ENCODE data around the gene MATK.

MATK gene

DNA sequence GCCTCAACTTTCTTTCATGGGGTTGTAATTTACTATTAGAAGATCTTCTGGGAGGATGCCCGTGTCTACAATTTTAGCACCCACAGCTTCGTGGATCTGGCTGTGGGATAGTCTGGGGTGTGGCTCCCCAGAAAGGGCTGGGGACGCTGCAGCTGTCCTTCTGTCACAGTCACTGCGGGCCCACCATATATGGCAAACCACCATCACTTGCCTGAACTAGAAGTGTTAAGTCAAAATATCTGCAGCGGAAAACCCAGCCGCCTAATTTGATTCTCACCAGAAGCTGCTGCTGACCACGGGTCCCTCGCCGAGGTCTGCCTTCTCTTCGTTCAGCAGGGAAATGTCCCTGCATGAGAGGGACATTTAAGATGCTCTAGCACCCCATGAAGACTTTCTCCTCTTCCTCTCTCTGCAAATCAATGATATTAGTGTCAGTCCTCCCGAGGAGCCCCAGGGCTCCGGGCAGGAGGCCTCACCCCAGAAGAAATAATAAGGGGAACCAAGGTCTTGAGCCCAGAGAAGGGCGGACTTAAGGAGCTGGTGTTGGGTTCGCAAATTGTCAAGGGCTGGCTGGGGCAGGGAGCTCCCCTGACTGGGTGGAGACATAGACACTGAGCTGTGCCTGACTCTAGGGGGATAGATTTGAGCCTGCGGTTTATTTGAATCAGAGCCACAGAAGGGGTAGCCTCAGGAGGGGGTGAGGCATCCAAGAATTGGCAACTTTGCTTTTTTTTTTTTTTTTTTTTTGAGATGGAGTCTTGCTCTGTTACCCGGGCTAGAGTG, 3.0 kb upstream of the MATK start:
- DNase-seq (ENCODE audit: low spot score), result no peak

- DNase-seq (ENCODE audit: low spot score), result peak; percentile 41
Measured at GRCh38 chr19:3785451-3785937, 687 bp downstream of the MATK start.

DNA sequence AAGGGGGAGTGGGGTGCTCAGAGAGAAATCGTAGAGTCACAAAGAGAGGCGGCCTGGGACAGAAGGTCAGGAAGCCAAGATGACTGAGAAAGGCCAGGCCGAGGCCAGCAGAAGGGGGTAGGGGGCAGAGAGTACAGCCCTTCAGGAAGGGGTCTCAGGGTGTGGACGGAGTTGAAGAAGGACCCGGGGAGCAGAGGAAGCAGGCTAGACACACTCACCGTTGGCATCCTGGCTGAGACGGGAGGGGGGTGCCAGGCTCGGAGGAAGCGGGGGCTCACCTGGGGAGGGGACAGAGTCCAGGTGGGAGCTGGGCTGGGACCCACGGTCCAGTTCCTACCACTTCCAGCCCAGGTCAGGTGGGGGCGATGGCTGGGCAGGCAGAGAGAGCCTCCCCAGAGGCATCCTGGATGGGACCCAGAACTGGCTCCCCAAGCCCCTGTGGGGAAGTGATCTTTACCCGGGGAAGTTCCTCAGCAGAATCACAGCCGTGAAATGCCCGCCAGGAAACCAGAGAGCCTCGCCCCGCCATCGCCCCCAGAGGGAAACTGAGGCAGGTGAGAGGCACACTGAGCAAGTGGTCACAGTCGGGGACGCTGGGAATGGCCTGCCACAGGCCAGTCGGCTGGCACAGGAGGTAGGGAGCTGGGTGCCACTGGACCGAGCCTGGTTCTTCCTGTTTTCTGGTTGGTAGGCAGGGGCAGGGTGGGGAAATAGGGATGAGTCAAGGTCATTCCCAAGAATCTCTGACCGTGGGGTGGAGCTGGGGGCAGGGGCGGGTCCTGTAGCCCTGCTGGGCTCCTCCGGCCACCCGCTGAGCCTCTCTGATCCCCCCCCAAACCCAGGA, 1.4 kb downstream of the MATK start:
- no peak for DNase-seq (ENCODE audit: low spot score)

DNA sequence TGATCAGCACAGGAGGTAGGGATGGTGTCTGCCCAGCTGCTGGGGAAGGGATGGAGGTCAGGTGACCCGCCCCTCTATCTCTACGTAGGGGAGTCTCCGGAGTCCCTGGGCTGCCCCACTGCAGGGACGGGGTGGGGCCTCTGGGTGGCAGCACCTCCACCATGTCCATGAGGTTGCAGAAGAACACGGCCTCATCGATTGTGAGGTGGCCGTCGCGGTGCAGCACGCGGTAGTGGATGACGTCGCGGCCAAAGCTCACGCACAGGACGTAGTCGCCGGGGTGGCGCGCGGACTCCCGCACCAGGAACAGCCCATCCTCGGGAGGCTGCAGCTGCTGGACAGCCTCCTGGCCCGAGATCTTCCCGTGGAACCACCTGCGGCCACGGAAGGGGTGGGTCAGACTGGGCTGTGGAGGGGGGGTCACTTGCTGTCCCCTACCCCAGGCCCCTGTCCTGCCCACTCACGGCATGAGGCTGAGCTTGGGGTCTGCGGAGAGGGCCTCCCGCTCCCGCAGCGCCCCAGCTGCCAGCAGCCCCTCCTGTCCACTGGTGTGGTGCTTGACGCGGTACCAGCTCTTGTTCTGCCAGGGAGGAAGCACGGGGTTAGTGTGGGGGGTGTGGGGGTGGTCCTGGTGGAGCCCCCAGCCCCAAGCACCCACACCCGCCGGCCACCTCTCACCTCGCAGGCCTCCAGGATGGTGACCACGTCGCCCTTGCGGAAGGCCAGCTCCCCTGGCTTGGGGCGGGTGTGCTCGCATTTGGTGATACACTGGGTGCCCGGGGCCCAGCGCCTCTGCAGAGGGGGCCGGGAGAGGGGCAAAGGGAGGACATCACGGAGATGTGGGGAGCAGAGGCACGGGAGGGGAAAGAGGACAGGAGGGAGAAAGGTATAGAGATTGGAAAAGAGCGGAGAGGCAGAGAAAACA, 2.3 kb downstream of the MATK start:
- no peak for DNase-seq (ENCODE audit: low spot score)

GRCh38 chr19:3782903-3783302, 3.3 kb downstream of the MATK start:
- DNase-seq (ENCODE audit: low spot score), result no peak

GRCh38 chr19:3782330-3782729, 3.9 kb downstream of the MATK start:
- no peak for DNase-seq (ENCODE audit: low spot score)

GRCh38 chr19:3781603-3782002, 4.6 kb downstream of the MATK start:
- no peak for DNase-seq (ENCODE audit: low spot score)

GRCh38 chr19:3780786-3781304, 5.3 kb downstream of the MATK start:
- no peak for DNase-seq (ENCODE audit: low spot score)

DNA sequence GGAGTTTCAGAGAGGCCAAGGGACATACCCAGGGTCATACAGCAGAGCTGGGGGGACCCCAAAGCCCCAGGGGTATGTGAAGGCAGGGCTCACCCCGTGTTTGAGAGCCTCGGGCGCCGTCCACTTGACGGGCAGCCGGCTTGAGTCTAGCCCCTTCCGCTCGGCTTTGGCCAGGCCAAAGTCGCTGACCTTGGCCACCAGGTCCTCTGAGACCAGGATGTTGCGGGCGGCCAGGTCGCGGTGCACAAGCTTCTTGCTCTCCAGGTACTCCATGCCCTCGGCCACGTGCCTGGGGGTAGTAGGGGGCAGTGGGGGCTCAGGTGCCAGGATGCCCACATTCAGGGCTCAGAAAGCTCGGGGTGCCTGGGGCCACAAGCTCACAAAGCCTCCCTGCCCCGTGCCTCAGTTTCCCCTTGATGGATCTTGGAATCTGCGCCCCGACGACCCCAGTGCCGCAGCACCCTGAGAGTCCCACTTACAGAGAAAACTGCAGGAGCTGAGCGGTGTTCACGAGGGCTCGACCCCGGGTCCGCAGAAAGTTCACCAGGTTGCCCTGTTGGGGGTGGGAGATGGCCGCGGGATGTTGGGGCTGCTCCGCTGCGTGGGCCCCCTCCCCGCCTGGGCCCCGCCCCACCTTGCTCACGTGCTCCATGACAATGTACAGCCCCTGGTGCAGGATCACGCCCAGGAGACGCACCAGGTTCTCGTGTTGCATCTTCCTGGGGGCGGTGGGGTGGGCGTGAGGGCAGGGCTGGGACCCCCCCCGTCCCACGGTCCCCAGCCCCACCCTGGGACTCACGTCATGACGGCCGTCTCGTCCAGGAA, 7.1 kb downstream of the MATK start:
- no peak for DNase-seq (ENCODE audit: low spot score)

DNA sequence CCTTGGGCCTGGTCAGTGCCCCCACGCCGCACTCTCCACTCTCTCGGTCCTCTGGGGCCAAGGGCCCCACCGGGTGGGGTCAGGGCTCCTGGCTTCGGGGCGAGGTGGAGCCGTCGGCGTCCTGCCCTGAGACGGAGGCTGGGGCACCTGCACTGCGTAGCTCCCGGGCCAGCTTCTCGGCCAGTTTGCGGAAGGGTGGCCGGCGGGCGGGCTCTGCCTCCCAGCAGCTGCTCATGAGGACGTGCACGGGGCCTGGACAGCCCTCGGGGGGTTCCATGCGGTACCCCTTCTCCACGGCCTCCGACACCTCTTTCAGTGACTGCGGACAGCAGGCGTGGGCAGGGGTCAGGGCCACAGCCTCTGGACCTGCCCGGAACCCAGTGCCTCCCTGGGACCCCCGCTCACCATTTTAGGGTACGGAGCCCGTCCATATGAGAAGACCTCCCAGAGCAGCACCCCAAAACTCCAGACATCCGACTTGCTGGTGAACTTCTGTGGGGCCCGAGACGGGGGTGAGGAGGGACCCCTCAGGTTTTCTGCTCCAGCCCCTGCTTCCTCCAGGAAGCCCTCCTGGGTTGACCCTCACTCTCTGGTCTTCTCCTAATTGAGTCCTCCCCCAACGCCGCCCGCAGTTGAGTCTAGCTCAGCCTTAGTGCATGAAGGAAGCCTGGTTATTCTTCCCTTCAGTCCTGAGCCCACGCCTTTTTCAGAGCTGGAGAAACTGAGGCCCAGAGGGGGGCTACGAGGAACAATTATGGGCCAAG, 7.9 kb downstream of the MATK start:
- no peak for DNase-seq (ENCODE audit: low spot score)

DNA sequence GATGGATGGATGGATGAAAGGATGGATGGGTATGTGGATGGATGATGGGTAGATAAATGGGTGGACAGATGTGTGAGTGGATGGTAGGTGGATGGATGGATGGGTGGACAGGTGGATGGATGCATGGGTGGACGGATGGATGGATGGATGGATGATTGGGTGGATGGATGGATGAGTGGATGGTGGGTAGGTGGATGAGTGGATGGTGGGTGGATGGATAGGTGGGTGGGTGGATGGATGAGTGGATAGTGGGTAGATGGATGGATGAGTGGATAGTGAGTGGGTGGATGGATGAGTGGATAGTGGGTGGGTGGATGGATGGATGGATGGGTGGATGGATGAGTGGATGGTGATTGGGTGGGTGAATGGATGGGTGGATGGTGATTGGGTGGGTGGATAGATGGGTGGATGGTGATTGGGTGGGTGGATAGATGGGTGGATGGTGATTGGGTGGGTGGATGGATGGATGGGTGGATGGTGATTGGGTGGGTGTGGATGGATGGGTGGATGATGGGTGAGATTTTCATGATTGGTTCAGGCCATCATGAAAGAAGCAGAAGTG, 9.6 kb downstream of the MATK start:
- no peak for DNase-seq (ENCODE audit: low spot score)

DNA sequence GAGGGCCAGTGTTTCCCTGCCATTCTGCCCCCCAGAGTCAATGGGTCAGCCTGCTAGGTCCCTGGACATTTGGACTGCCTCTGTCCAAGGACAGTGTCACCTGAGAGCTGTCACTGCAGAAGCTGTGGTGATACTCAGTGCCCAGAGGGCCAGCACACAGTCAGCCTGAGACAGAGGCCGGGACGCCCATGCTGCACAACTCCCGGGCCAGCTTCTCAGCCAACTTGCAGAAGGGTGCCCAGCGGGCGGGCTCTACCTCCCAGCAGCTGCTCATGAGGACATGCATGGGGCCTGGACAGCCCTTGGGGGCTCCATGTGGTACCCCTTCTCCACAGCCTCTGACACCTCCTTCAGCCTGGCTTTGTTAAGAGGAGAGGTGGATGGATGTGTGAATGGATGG, 10.3 kb downstream of the MATK start:
- DNase-seq (ENCODE audit: low spot score), result no peak

- no peak for DNase-seq (ENCODE audit: low spot score)
Measured at GRCh38 chr19:3775374-3775711, 10.8 kb downstream of the MATK start.

GRCh38 chr19:3774621-3775373, 11.4 kb downstream of the MATK start:
- DNase-seq (ENCODE audit: low spot score), result no peak

GRCh38 chr19:3773814-3774515, 12.2 kb downstream of the MATK start:
- DNase-seq (ENCODE audit: low spot score), result no peak

- DNase-seq (ENCODE audit: low spot score), result no peak
Measured at GRCh38 chr19:3771906-3772455, 14.2 kb downstream of the MATK start, which contains the start of gene RAX2. Gene RAX2 (minus strand): TSS chr19:3772228. CDS start chr19:3771742, 486 bp downstream.

DNA sequence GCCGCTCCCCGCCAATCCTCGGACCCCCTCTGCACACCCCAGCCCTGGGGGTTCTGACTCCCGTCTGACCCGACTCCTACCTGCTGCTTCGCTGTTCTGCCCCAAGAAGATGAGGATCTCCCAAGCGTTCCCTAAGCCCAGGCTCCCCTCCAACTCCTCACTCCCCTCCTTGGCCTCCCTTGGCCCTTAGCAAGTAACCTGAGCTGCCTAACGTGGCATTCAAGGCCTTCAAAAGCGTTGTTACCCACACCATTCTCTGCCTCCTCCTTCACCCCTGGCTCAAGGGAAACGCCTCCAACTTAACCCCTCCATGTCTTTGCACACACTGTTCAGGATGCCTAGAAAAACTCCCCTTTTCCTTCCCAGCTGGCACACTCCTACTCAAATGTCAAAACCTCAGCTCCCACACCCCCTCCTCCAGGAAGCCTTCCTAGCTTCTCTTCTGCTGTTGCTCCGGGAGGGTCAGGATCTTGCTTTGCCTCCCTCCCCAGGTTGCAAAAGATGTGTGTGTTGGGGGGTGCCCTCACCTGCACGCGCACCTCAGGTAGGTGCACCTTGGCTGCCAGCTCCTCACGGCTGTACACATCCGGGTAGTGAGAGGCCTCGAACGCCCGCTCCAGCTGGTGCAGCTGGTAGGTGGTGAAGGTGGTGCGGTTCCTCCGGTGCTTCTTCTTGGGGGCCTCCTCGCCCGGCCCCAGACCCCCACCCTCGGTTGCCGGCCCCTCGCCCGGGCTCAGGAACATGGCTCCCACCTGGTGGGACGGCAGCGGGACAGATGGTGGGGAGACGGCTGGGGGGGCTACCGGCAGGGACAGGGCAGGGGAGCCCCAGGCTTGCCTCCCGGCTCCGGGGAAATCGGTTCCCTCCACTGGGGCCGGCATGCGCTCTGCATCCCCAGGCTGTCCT, 14.9 kb downstream of the MATK start:
- no peak for DNase-seq (ENCODE audit: low spot score)
